GM12878 (cell line): ENCODE results near the gene FOXG1. TPM values are rescaled to one million over a fixed set of nuclear protein-coding genes. Genes with fewer than 3 reads are reported as not detected.

Experiments
- ATAC-seq: fragments of 200-7000 bp; cut with Tn5 transposase; 3 replicates; pipeline ENCODE4 v1.9.1; 2020; ENCODE audit warnings: mild to moderate bottlenecking, moderate library complexity
- BruUV-seq: library from RNA; stranded (reverse); fragments of 400-500 nt; replicated peaks from 2 replicates; lab custom pipeline; 2021; lab: Mats Ljungman, UMichigan
- CTCF ChIA-PET: fragments of 300-600 bp; sonication (Branson Sonifier 250); formaldehyde crosslinking; extraction: SDS; loops from one replicate; lab custom pipeline; 2021; ENCODE audit warnings: inconsistent platforms; lab: Yijun Ruan, JAX
- POLR2A ChIA-PET: fragments of 350-600 bp; formaldehyde crosslinking; extraction: SDS; loops from one replicate; lab custom pipeline; 2021; ENCODE audit warnings: inconsistent platforms; lab: Charles Lee
- RAD21 ChIA-PET: fragments of 300-600 bp; sonication (Branson Sonifier 250); formaldehyde crosslinking; loops from one replicate; lab custom pipeline; 2023; ENCODE audit warnings: antibody characterized with exemption; ENCODE audit not compliant: unreplicated experiment; lab: Charles Lee
- SMC1A ChIA-PET: fragments of 300-600 bp; sonication (Branson Sonifier 250); formaldehyde crosslinking; loops from one replicate; lab custom pipeline; 2023; ENCODE audit not compliant: unreplicated experiment, uncharacterized antibody; lab: Charles Lee
- DNase-seq: peaks from one replicate; pipeline ENCODE4 v3.0.0-alpha.2; 2011; ENCODE audit warnings: low read depth, low spot score
- FAIRE-seq: peaks from 3 replicates; lab custom pipeline; 2011; peaks lifted over from hg19 to GRCh38; lab: Jason Lieb, UNC
- H2AFZ ChIP-seq: 2 replicates; pipeline ENCODE4 v1.6.0; 2011; ENCODE audit warnings: low read depth, low read length, control low read depth; ENCODE audit not compliant: control insufficient read depth
- H3K27ac ChIP-seq: 2 replicates; pipeline ENCODE4 v1.5.1; 2011; ENCODE audit warnings: control low read depth; ENCODE audit not compliant: control insufficient read depth, insufficient read depth
- H3K27me3 ChIP-seq, 2 experiments: replicated peaks in 1 of 2; 2 replicates each; pipeline versions ENCODE4 v1.6.0 to v1.6.1; 2011; ENCODE audit warnings: low read length in 1 of 2; ENCODE audit not compliant: control insufficient read depth in 2 of 2, insufficient read depth in 2 of 2
- H3K36me3 ChIP-seq, 2 experiments: 2 replicates each; pipeline ENCODE4 v1.5.1; 2011; ENCODE audit warnings: low read length in 1 of 2; ENCODE audit not compliant: control insufficient read depth in 2 of 2, insufficient read depth in 2 of 2
- H3K4me1 ChIP-seq: 2 replicates; pipeline ENCODE4 v1.6.1; 2011; ENCODE audit warnings: mild to moderate bottlenecking, low read length, moderate library complexity, mixed read lengths; ENCODE audit not compliant: control insufficient read depth, insufficient read depth
- H3K4me2 ChIP-seq: 2 replicates; pipeline ENCODE4 v1.6.0; 2011; ENCODE audit warnings: control low read depth; ENCODE audit not compliant: control insufficient read depth, insufficient read depth
- H3K4me3 ChIP-seq: fragments of 200-600 bp; sonication (generic); 2 replicates; pipeline ENCODE4 v1.5.1; 2016
- H3K79me2 ChIP-seq: 2 replicates; pipeline ENCODE4 v1.6.0; 2011; ENCODE audit warnings: low read length; ENCODE audit not compliant: control insufficient read depth, insufficient read depth
- H3K9ac ChIP-seq: 2 replicates; pipeline ENCODE4 v1.8.0; 2011; ENCODE audit warnings: low read length, control low read depth, mixed read lengths; ENCODE audit not compliant: control insufficient read depth, insufficient read depth
- H3K9me3 ChIP-seq: replicated peaks from 3 replicates; pipeline ENCODE4 v1.5.1; 2011; ENCODE audit warnings: mild to moderate bottlenecking, low read length; ENCODE audit not compliant: control insufficient read depth, insufficient read depth
- H4K20me1 ChIP-seq: 2 replicates; pipeline ENCODE4 v1.6.0; 2011; ENCODE audit not compliant: control insufficient read depth, insufficient read depth
- BCLAF1 ChIP-seq: fragments of 450-650 bp; IDR thresholded peaks from 2 replicates; pipeline ENCODE4 v1.6.1; 2017; ENCODE audit warnings: antibody characterized with exemption, mild to moderate bottlenecking, moderate library complexity
- FOS ChIP-seq: IDR thresholded peaks from 3 replicates; pipeline ENCODE4 v1.6.1; 2011; ENCODE audit warnings: borderline replicate concordance; ENCODE audit not compliant: insufficient read length; ENCODE audit errors: extremely low read depth
- HSF1 ChIP-seq: fragments of 150-350 bp; IDR thresholded peaks from 2 replicates; pipeline ENCODE4 v1.6.1; 2014; ENCODE audit warnings: mild to moderate bottlenecking, low read depth, low read length
- IKZF1 ChIP-seq: fragments of 450-650 bp; conservative IDR thresholded peaks from 2 replicates; pipeline ENCODE4 v1.6.1; 2017; ENCODE audit warnings: antibody characterized with exemption, mild to moderate bottlenecking
- JUNB ChIP-seq: IDR thresholded peaks from 2 replicates; pipeline ENCODE4 v1.6.1; 2016; ENCODE audit warnings: antibody characterized with exemption, mild to moderate bottlenecking
- KAT2A ChIP-seq: conservative IDR thresholded peaks from 2 replicates; pipeline ENCODE4 v1.6.1; 2011; ENCODE audit warnings: low read depth, low read length; ENCODE audit not compliant: control insufficient read depth
- MYB ChIP-seq: fragments of 150-350 bp; IDR thresholded peaks from 2 replicates; pipeline ENCODE4 v1.6.1; 2014; ENCODE audit warnings: mild to moderate bottlenecking, low read depth, low read length, borderline replicate concordance
- PAX5 ChIP-seq: IDR thresholded peaks from 2 replicates; pipeline ENCODE4 v1.6.1; 2011; ENCODE audit warnings: low read depth, low read length, borderline replicate concordance
- RBBP5 ChIP-seq: fragments of 200-600 bp; sonication (generic); conservative IDR thresholded peaks from 2 replicates; pipeline ENCODE4 v1.6.1; 2016
- SKIL ChIP-seq: fragments of 450-650 bp; IDR thresholded peaks from 2 replicates; pipeline ENCODE4 v1.6.1; 2017; ENCODE audit warnings: mild to moderate bottlenecking, low read depth, inconsistent platforms; ENCODE audit not compliant: poor library complexity, severe bottlenecking
- SPI1 ChIP-seq: IDR thresholded peaks from 2 replicates; pipeline ENCODE4 v1.6.1; 2011; ENCODE audit warnings: low read depth, mild to moderate bottlenecking, low read length, moderate library complexity, borderline replicate concordance; ENCODE audit not compliant: insufficient read depth
- SREBF2 ChIP-seq: IDR thresholded peaks from 2 replicates; pipeline ENCODE4 v1.6.1; 2012; ENCODE audit warnings: mild to moderate bottlenecking, low read length
- WRNIP1 ChIP-seq: IDR thresholded peaks from 2 replicates; pipeline ENCODE4 v1.6.1; 2011; ENCODE audit warnings: low read depth, low read length, improper control_type of control experiment, borderline replicate concordance
- ZBTB33 ChIP-seq: fragments of 450-650 bp; IDR thresholded peaks from 2 replicates; pipeline ENCODE4 v1.6.1; 2017; ENCODE audit warnings: mild to moderate bottlenecking
- WGBS: methylation state at CpG from one replicate; pipeline ENCODE4 v1.1.6; 2016; ENCODE audit warnings: low lambda C conversion rate; ENCODE audit not compliant: insufficient replicate concordance, insufficient coverage; ENCODE audit errors: missing lambda C conversion rate; 5-methylcytosine and 5-hydroxymethylcytosine counted together
- in situ Hi-C: fragments of 300-500 bp; cut with MboI; formaldehyde crosslinking; loops from 9 replicates; pipeline ENCODE4 v1.14.3; 2018; ENCODE audit warnings: mixed read lengths
- intact Hi-C: fragments of 100-400 bp; cut with micrococcal nuclease; formaldehyde crosslinking; loops from one replicate; pipeline ENCODE4 v1.14.2; 2022; ENCODE audit not compliant: unreplicated experiment
- polyA plus RNA-seq, 11 experiments: library from polyadenylated mRNA; depleted of rRNA in 4 of 11; unstranded in 6 of 11; stranded (reverse) in 5 of 11; fragments of >200 nt; fragmentation: Nextera tagmentation in 4 of 11; fragmentation: Illumina TruSeq in 1 of 11; extraction: Ambion mirVana in 4 of 11; extraction: Trizol in 1 of 11; gene quantifications; 1 replicate in 1 of 11; 2 replicates in 10 of 11; pipeline versions ENCODE4 v1.2.1 to v1.2.3, GENCODE V29; 2011 to 2016; ENCODE audit warnings: inconsistent platforms in 2 of 11, missing spikeins in 2 of 11, low read depth in 1 of 11
- total RNA-seq, 4 experiments: library from RNA; depleted of rRNA in 3 of 4; stranded (reverse); fragments of >200 nt in 3 of 4; fragmentation: Illumina TruSeq in 1 of 4; extraction: Trizol in 1 of 4; gene quantifications; 2 replicates each; pipeline versions ENCODE4 v1.2.1 to v1.2.3, GENCODE V29; 2013 to 2021

FOXG1 gene
- total and polyA plus RNA-seq, 10 of the 15 experiments (the other 5 are each of a cell fraction or from before 2014, with no cell fraction given), result 0.04 to 0.44 (median 0.06) TPM; not detected in 1

GRCh38 chr14:28742171-28742846 is 24.3 kb upstream of the FOXG1 start:
- H3K4me1 ChIP-seq, result no peaks in the 10 kb centered on the region
- in situ Hi-C loops, result no loop called here
- ChIA-PET CTCF (interaction anchor here (0.8 kb wide), 1 partner anchor 13 kb away, joined by 3 read pairs; no protein-coding TSS in a partner anchor), RAD21 (no interaction called here), SMC1A (no interaction called here), POLR2A (interaction anchor here (0.6 kb wide), 1 partner anchor 469 kb away, joined by 4 read pairs; no protein-coding TSS in a partner anchor)
- H2AFZ ChIP-seq, result no peak overlapping the region
- BruUV-seq, result no TSS peak
- no peak overlapping the region for H3K4me2 ChIP-seq
- 13% methylated on average over 3 of the region's 3 CpGs for WGBS
- no peaks in the 10 kb centered on the region for H3K36me3 ChIP-seq
- no peaks in the 10 kb centered on the region for H4K20me1 ChIP-seq
- H3K79me2 ChIP-seq, result no peaks in the 10 kb centered on the region
- no peak overlapping the region for H3K9ac ChIP-seq
- H3K27me3 ChIP-seq, result no peaks in the 10 kb centered on the region
- no peak for TF ChIP-seq ZBTB33
- TF ChIP-seq RBBP5, result no peak
- TF ChIP-seq IKZF1, result no peak
- no peak for TF ChIP-seq HSF1
- no peak for TF ChIP-seq KAT2A
- no peak for TF ChIP-seq FOS
- no peak for TF ChIP-seq SPI1
- TF ChIP-seq SKIL, result no peak
- TF ChIP-seq JUNB, result no peak
- TF ChIP-seq WRNIP1, result no peak
- no peak for TF ChIP-seq PAX5
- TF ChIP-seq SREBF2, result no peak
- no peak for TF ChIP-seq BCLAF1
- TF ChIP-seq MYB, result no peak
- DNase-seq, result no peak
- no peaks in the 10 kb centered on the region for H3K9me3 ChIP-seq
- intact Hi-C loops, result no loop called here
- no peak for FAIRE-seq
- no peak for ATAC-seq
- no peak overlapping the region for H3K27ac ChIP-seq
- H3K4me3 ChIP-seq, result no peak overlapping the region
